ENCODE measurements around the gene FAM217A.
A peak's percentile ranks its signal among the peaks of the same experiment; 100 is the strongest.

GRCh38 chr6:4059115-4059777 is 19.7 kb downstream of the FAM217A start:
- TF ChIP-seq POLR2A (IDR thresholded peaks at IDR 0.05): no peak
- TF ChIP-seq CTCF (IDR thresholded peaks at IDR 0.05): peak in 1 of 6 experiments; percentile 3
